ENCODE measurements around the gene PHACTR1.

Gene PHACTR1

GRCh38 chr6:13189710-13190109, 473.1 kb downstream of the PHACTR1 start:
- no peak for TF ChIP-seq CTCF (conservative IDR thresholded peaks at IDR 0.05; ENCODE audit: low read depth)
- no peak overlapping the region for H3K27ac ChIP-seq
- CTCF ChIA-PET: interaction anchor here (0.6 kb wide), 1 partner anchor 385 kb away, joined by 3 read pairs; the partner anchor contains the start of gene SIRT5
- POLR2A ChIA-PET (ENCODE audit: low non-redundant PET): no interaction called here
- no peak for DNase-seq (ENCODE audit: low spot score)

GRCh38 chr6:13190376-13190775, 473.8 kb downstream of the PHACTR1 start:
- DNase-seq (ENCODE audit: low spot score): no peak
- TF ChIP-seq CTCF (conservative IDR thresholded peaks at IDR 0.05; ENCODE audit: low read depth): no peak
- POLR2A ChIA-PET (ENCODE audit: low non-redundant PET): no interaction called here
- H3K27ac ChIP-seq: no peak overlapping the region
- CTCF ChIA-PET: no interaction called here

- no peak for DNase-seq (ENCODE audit: low spot score)
- no peak for TF ChIP-seq CTCF (conservative IDR thresholded peaks at IDR 0.05; ENCODE audit: low read depth)
- ChIA-PET POLR2A (ENCODE audit: low non-redundant PET) (no interaction called here), CTCF (no interaction called here)
- H3K27ac ChIP-seq: no peak overlapping the region
These were observed 474.9 kb downstream of the PHACTR1 start for GRCh38 chr6:13191461-13191860.

GRCh38 chr6:13194852-13195251, 478.3 kb downstream of the PHACTR1 start:
- POLR2A ChIA-PET (ENCODE audit: low non-redundant PET): interaction anchor here (0.5 kb wide), 1 partner anchor 141 kb away, joined by 4 read pairs; no protein-coding TSS in a partner anchor
- CTCF ChIA-PET: interaction anchor here (0.6 to 1.0 kb wide), 5 partner anchors 16 to 697 kb away, joined by 3 to 4 read pairs (median 3); no protein-coding TSS in a partner anchor
- peak; percentile 65 for DNase-seq (ENCODE audit: low spot score)

GRCh38 chr6:13195803-13196202, 479.2 kb downstream of the PHACTR1 start:
- TF ChIP-seq CTCF (conservative IDR thresholded peaks at IDR 0.05; ENCODE audit: low read depth): no peak
- H3K27ac ChIP-seq: no peak overlapping the region
- POLR2A ChIA-PET (ENCODE audit: low non-redundant PET): no interaction called here
- no peak for DNase-seq (ENCODE audit: low spot score)
- CTCF ChIA-PET: interaction anchor here (1.0 kb wide), 1 partner anchor 106 kb away, joined by 3 read pairs; no protein-coding TSS in a partner anchor

More at GRCh38 chr6:13194852-13195251, 478.3 kb downstream of the PHACTR1 start:
- H3K27ac ChIP-seq: no peak overlapping the region
- peak; percentile 47 for TF ChIP-seq CTCF (conservative IDR thresholded peaks at IDR 0.05; ENCODE audit: low read depth)

GRCh38 chr6:13198168-13198567, 481.6 kb downstream of the PHACTR1 start:
- no peak for TF ChIP-seq CTCF (conservative IDR thresholded peaks at IDR 0.05; ENCODE audit: low read depth)
- H3K27ac ChIP-seq: no peak overlapping the region
- CTCF ChIA-PET: no interaction called here
- POLR2A ChIA-PET (ENCODE audit: low non-redundant PET): no interaction called here
- no peak for DNase-seq (ENCODE audit: low spot score)
